NCI-H2081 (cell line): ENCODE data around the gene TSC22D2.

Experiments
- DNase-seq, 2 experiments: peaks; one replicate each; lab custom pipeline; 2025; lab: John Stamatoyannopoulos, UW

Gene TSC22D2

DNA sequence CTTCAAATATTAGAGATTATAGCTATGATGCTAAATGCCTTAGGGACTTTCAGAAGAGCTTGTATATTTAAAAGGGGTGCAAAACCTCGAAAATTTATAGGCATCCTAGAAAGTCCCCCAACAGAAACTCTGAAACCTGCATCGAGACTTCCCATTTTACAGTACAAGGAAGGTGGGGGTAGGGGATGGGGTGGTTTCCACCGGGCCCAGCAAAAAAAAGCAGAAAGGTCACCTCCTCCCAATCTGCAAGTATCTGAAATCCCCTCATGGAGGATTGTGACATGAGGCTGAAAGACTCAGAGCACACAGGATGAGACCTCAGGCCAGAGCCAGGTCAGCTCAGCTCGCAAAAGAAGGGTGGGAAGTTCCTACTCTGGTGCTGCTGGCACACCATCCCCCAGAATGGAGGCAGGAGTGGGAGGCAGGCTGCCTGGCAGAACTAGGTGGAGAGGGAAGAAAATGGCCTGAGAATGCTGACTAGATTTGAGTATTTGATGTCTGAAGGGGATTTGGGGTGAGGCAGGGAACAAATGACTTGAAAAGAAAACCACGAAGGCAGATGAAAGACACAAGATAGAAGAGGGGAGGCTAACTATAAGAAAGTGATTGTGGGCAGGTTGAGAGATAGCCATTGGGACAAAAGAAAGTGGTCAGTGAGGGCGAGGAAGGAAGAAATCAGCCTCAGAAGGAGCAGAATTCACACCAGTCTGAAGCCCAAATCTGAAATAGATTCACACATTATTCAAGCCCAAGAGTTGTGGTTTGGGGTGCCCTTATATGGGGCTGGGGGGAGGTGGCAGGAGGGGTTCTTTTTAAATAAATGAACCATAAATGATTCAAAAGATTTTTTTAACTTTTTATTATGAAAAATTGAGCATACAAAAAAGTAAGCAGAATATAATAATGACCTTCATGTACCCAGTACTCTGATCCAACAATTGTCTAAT, 22.5 kb upstream of the TSC22D2 start:
- no peak for DNase-seq

GRCh38 chr3:150388498-150389418, 19.3 kb upstream of the TSC22D2 start:
- DNase-seq, result no peak

DNA sequence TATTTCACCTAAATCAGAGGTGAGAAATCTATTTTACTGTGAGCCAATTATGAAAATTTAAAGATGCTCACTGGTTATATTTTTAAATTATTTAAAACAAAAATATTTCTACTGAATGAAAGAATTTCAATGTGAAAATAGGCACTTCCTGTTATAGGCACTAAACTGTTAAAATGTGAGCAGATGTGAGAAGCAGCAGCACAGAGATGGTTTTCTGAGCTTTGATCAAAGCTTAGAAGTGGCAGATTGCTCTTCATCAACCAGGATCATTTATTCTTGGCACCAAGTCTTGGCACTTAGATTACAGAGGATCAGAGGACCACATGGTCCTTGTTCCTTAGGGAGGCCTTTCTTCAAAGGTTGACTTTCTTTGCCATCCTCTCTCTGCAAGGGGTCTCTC, 18.0 kb upstream of the TSC22D2 start:
- no peak for DNase-seq

DNA sequence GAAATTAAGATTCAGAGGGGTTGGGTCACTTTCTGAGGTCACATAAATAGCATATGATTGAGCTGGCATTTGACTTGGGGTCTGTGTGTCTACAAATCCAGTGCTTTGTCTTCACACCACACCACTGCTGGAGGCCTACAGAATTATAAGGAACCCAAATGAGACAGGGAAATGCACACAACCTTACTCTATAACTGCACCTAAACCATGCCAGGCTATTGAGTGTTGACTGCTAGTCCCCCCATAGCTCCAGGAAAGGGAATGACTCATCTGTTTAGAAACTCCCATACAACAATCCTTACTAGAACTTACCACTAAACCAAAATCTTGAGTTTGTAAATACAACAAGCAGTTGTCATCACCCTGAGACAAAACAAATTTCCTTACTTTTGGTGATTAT, 16.9 kb upstream of the TSC22D2 start:
- no peak for DNase-seq

DNA sequence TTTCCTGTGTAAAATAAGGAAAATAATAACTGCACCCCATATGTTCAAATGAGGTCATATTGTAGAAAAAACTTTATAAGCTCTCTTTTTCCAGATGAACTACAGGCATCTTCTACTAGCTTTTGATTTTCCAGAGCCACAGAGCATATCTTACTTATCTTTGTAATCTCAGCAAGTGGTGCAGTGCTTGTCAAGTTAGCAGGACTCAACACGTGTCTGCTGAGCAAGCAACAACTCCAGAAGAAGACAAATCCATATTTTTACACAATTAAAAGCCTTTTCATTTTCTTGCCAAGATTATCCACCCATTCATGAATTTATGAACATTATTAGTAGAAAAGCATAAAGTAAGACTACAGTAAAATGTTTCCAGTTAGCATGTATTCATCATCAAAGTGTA, 14.4 kb upstream of the TSC22D2 start:
- DNase-seq, result no peak

- no peak for DNase-seq
Measured at GRCh38 chr3:150394606-150395005, 13.5 kb upstream of the TSC22D2 start.

- DNase-seq, result no peak
Measured at GRCh38 chr3:150396491-150396890, 11.6 kb upstream of the TSC22D2 start.

GRCh38 chr3:150396956-150397550, 11.0 kb upstream of the TSC22D2 start:
- DNase-seq, result no peak

GRCh38 chr3:150399060-150399459, 9.0 kb upstream of the TSC22D2 start:
- DNase-seq, result no peak

DNA sequence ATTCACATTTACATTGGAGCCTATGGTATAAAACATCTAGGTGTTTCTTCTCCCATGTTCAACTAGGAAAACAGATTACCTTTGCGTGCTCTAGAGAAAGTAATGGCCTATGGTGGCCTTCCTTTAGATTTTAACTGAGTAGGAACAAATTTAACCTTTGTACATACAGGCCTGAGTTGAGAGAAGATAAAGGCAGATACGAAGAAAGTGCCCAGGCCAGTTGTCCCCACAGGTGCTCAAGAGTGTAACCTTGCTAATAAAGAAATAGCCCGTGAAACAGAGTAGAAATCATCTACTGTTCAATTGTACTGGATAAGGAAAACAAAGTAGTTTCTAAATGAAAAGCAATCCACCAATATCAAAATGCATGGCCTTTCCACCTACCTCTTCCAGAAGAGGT, 6.8 kb upstream of the TSC22D2 start:
- no peak for DNase-seq

GRCh38 chr3:150402217-150402616, 5.9 kb upstream of the TSC22D2 start:
- DNase-seq, result no peak

DNA sequence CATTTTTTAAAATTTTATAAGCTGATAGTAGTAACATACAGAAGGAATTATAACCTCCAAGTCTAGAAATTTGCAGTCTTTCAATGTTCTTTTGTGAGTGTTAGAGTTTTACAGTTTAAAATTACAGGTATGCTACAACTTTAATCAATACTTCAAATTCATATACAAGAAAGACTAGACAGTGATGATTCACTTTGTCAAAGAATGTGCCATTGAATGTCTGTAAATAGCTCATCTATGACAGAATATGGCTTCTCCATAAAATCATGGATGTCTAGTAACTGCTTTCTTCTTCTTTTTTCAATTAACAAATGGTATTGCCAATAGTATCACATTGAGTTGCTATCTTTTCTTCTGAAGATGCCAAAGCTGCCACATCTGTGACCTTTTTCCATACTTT, 4.1 kb upstream of the TSC22D2 start:
- no peak for DNase-seq

- peak in 1 of 2 experiments; percentile 42 for DNase-seq
Measured at GRCh38 chr3:150407051-150407807, 869 bp upstream of the TSC22D2 start.

DNA sequence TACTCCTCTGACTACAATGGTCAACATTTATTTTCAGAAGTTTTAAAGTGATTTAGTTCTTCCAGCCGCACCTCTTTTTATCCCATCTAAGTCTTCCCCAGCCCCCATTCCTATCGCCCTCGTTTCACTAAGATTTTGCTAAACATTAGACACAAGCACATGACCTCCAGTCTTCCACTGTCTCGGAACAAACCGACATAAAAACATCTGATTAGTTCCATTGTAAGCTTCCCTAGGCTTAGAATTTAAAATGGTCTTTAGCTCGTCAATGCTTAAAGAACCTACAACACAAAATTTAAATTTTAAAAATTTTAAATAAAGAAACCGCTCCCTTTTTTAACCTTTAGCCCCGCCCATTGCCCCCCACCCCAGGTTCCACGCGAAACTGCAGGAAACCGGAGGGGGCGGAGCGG, 284 bp upstream of the TSC22D2 start:
- DNase-seq, result peak in 1 of 2 experiments; percentile 86

GRCh38 chr3:150409125-150409511, 1.0 kb downstream of the TSC22D2 start:
- no peak for DNase-seq

DNA sequence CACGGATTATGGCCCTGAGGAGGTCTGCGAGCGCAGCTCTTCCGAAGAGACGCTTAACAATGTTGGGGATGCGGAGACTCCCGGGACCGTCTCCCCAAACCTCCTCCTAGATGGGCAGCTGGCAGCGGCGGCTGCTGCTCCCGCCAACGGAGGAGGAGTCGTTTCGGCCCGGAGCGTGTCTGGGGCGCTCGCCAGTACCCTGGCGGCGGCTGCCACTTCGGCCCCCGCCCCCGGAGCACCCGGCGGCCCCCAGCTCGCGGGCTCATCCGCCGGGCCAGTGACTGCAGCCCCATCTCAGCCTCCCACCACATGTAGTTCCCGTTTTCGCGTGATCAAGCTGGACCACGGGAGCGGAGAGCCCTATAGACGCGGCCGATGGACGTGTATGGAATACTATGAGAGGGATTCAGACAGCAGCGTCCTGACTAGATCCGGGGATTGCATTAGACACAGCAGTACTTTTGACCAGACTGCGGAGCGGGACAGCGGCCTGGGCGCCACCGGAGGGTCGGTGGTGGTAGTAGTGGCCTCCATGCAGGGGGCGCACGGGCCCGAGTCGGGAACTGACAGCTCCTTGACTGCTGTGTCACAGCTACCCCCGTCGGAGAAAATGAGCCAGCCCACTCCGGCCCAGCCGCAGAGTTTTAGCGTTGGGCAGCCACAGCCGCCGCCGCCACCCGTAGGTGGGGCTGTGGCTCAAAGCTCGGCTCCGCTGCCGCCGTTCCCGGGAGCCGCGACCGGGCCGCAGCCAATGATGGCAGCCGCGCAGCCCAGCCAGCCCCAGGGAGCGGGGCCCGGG, 1.6 kb downstream of the TSC22D2 start:
- DNase-seq, result peak; percentile 67 to 70

DNA sequence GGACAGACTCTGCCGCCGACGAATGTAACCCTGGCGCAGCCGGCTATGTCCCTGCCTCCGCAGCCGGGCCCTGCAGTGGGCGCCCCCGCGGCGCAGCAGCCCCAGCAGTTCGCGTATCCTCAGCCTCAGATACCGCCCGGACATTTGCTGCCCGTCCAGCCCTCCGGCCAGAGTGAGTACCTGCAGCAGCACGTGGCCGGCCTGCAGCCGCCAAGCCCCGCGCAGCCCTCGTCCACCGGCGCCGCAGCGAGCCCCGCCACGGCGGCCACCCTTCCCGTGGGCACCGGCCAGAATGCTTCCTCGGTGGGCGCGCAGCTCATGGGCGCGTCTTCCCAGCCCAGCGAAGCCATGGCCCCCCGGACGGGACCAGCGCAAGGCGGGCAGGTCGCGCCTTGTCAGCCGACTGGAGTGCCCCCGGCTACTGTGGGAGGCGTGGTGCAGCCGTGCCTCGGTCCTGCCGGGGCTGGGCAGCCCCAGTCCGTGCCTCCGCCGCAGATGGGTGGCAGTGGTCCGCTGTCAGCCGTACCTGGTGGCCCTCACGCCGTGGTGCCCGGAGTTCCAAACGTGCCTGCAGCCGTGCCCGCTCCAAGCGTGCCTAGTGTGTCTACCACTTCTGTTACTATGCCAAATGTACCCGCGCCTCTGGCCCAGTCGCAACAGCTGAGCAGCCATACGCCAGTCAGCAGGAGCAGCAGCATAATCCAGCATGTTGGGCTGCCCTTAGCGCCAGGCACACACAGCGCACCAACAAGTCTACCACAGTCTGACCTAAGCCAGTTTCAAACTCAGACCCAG, 2.4 kb downstream of the TSC22D2 start:
- peak; percentile 34 to 53 for DNase-seq

DNA sequence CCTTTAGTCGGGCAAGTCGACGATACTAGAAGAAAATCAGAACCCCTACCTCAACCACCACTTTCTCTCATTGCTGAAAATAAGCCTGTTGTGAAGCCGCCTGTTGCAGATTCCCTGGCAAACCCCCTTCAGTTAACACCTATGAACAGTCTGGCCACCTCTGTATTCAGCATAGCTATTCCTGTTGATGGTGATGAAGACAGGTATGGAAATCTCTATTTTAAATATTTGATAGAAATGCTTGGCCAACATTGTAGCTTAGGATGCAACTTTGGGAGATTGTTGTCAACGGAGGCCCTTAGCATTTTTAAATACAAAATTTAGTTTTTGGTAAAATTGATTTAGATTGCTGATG, 3.0 kb downstream of the TSC22D2 start:
- DNase-seq, result no peak

DNA sequence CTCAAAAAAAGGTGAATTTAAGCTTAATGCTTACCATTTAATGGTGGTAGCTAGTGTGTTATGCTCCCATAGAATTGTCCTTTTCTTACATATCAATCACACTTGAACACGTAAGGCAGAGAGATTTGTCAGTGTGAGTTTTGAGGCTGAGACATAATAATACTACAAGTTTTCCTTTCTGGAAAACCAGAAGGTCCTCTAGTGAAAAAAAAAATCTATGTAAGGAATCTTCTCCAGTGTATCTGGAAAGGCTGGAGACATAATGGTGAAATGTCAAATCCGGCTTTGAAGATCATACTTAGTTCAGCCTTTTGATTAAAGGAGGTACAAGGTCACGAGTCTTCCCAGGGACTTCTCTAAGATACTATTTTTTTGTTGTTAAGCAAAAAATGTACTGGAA, 3.4 kb downstream of the TSC22D2 start:
- DNase-seq, result no peak

GRCh38 chr3:150411976-150412375, 3.9 kb downstream of the TSC22D2 start:
- no peak for DNase-seq
